Thyroid gland (tissue), 4 donors: Measurements from ENCODE around the gene P4HA1. TPM values are rescaled to one million over a fixed set of nuclear protein-coding genes. Genes with fewer than 3 reads are reported as not detected.

Experiments used
- DNase-seq, 2 donors: peaks; one replicate each; pipeline ENCODE4 v3.0.0-alpha.2; 2019
- H3K27ac ChIP-seq, 3 donors: fragments of 200-600 bp; sonication (generic); 1 replicate in 2 of 3; 2 replicates in 1 of 3; pipeline ENCODE4 v1.5.1; 2016 to 2019; ENCODE audit warnings: mild to moderate bottlenecking in 1 of 3, moderate library complexity in 1 of 3
- H3K27me3 ChIP-seq: fragments of 200-600 bp; sonication (generic); one replicate; pipeline ENCODE4 v1.5.1; 2019
- H3K36me3 ChIP-seq, 2 donors: fragments of 200-600 bp; sonication (generic); one replicate each; pipeline ENCODE4 v1.5.1; 2016 to 2019
- H3K4me1 ChIP-seq, 2 donors: fragments of 200-600 bp; sonication (generic); one replicate each; pipeline ENCODE4 v1.5.1; 2017 to 2019
- H3K4me3 ChIP-seq, 3 donors: fragments of 200-600 bp; sonication (generic); replicated peaks in 1 of 3; 1 replicate in 2 of 3; 2 replicates in 1 of 3; pipeline ENCODE4 v1.5.1; 2016; ENCODE audit warnings: mild to moderate bottlenecking in 1 of 3
- H3K9me3 ChIP-seq: fragments of 200-600 bp; sonication (generic); one replicate; pipeline ENCODE4 v1.5.1; 2017
- POLR2A ChIP-seq, 2 donors: fragments of 450-650 bp; IDR thresholded peaks; one replicate each; pipeline ENCODE4 v1.6.1; 2017; ENCODE audit warnings: antibody characterized with exemption in 2 of 2, mild to moderate bottlenecking in 2 of 2, moderate library complexity in 1 of 2
- WGBS, 2 donors: methylation state at CpG; one replicate each; pipeline ENCODE4 v1.1.5; 2017; 5-methylcytosine and 5-hydroxymethylcytosine counted together
- intact Hi-C: fragments of 100-400 bp; cut with DNase I; formaldehyde crosslinking; loops from one replicate; pipeline ENCODE4 v1.15.1; 2023
- total RNA-seq, 4 donors: library from RNA; depleted of rRNA; stranded (reverse); fragments of >200 nt; gene quantifications; one replicate each; pipeline ENCODE4 v1.2.3, GENCODE V29; 2016
- TF ChIP-seq, protein P1 (sequence below), 6 experiments: fragments of 200-600 bp in 3 of 6; fragments of 450-650 bp in 3 of 6; sonication (generic) in 3 of 6; IDR thresholded peaks; one replicate each; pipeline ENCODE4 v1.5.1; 2016 to 2019; ENCODE audit warnings: antibody characterized with exemption in 6 of 6, mild to moderate bottlenecking in 2 of 6, inconsistent platforms in 1 of 6, moderate library complexity in 1 of 6

P4HA1 gene
- total RNA-seq, 4 donors from 2014 or later: 21.8 to 29.1 (median 24.6) TPM

- Histone ChIP-seq H3K27ac (no peak overlapping the region), H3K9me3 (no peaks in the 10 kb centered on the region), H3K36me3 (no peaks in the 10 kb centered on the region), H3K4me1 (no peaks in the 10 kb centered on the region), H3K27me3 (no peaks in the 10 kb centered on the region), H3K4me3 (no peak overlapping the region)
- TF ChIP-seq, protein P1, sequence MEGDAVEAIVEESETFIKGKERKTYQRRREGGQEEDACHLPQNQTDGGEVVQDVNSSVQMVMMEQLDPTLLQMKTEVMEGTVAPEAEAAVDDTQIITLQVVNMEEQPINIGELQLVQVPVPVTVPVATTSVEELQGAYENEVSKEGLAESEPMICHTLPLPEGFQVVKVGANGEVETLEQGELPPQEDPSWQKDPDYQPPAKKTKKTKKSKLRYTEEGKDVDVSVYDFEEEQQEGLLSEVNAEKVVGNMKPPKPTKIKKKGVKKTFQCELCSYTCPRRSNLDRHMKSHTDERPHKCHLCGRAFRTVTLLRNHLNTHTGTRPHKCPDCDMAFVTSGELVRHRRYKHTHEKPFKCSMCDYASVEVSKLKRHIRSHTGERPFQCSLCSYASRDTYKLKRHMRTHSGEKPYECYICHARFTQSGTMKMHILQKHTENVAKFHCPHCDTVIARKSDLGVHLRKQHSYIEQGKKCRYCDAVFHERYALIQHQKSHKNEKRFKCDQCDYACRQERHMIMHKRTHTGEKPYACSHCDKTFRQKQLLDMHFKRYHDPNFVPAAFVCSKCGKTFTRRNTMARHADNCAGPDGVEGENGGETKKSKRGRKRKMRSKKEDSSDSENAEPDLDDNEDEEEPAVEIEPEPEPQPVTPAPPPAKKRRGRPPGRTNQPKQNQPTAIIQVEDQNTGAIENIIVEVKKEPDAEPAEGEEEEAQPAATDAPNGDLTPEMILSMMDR (IDR thresholded peaks at IDR 0.05): no peak
- TF ChIP-seq POLR2A (IDR thresholded peaks at IDR 0.05): no peak
- no peak for DNase-seq
- 80 to 94% methylated on average over 1 of the region's 1 CpG for WGBS, 2 donors
- intact Hi-C loops: loop anchor here (10.0 kb wide), 1 partner anchor 695 kb away; no protein-coding TSS in a partner anchor
Observed at GRCh38 chr10:73060173-73060572, 36.5 kb downstream of the P4HA1 start.

- Histone ChIP-seq H3K27ac (no peak overlapping the region), H3K4me3 (no peak overlapping the region), H3K27me3 (no peaks in the 10 kb centered on the region), H3K4me1 (no peaks in the 10 kb centered on the region), H3K9me3 (no peaks in the 10 kb centered on the region), H3K36me3 (no peaks in the 10 kb centered on the region)
- DNase-seq: no peak
- TF ChIP-seq, protein P1 (IDR thresholded peaks at IDR 0.05): no peak
- TF ChIP-seq POLR2A (IDR thresholded peaks at IDR 0.05): no peak
- intact Hi-C loops: no loop called here
- 96 to 97% methylated on average over 6 of the region's 6 CpGs for WGBS, 2 donors
Observed at GRCh38 chr10:73058057-73058591, 38.5 kb downstream of the P4HA1 start.

- DNase-seq: no peak
- Histone ChIP-seq H3K9me3 (no peaks in the 10 kb centered on the region), H3K4me1 (no peaks in the 10 kb centered on the region), H3K27me3 (no peaks in the 10 kb centered on the region), H3K36me3 (peaks cover 0 to 9% of the 10 kb centered on the region in 2 donors), H3K27ac (no peak overlapping the region), H3K4me3 (no peak overlapping the region)
- 94 to 97% methylated on average over 2 of the region's 2 CpGs for WGBS, 2 donors
- intact Hi-C loops: no loop called here
- TF ChIP-seq, protein P1 (IDR thresholded peaks at IDR 0.05): no peak
- TF ChIP-seq POLR2A (IDR thresholded peaks at IDR 0.05): no peak
Observed at GRCh38 chr10:73054286-73054685, 42.4 kb downstream of the P4HA1 start.

DNA sequence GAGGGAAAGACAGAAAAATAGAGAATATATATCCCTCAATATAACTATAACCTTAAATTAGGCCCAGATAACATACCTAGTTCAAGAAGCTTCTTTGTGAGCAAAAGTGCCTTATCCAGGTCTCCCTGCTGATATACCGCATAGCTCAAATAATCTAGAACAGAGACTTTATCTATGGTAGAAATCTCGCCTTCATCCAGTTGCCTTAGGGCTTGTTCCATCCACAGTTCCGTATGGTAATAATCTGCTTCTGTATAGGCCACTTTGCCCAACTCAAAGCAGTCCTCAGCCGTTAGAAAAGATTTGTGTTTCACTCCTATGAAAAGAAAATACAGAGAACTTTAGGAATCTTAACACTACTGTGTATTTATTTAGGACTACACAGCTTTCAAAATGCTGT lies 43.4 kb downstream of the P4HA1 start:
- TF ChIP-seq, protein P1 (IDR thresholded peaks at IDR 0.05): no peak
- no peak for TF ChIP-seq POLR2A (IDR thresholded peaks at IDR 0.05)
- no peaks in the 10 kb centered on the region for H3K27me3 ChIP-seq
- H3K9me3 ChIP-seq: no peaks in the 10 kb centered on the region
- H3K4me3 ChIP-seq: no peak overlapping the region
- H3K27ac ChIP-seq: no peak overlapping the region
- no peaks in the 10 kb centered on the region for H3K4me1 ChIP-seq
- DNase-seq: no peak
- intact Hi-C loops: no loop called here
- 93 to 95% methylated on average over 4 of the region's 4 CpGs for WGBS, 2 donors
- H3K36me3 ChIP-seq: peaks cover 0 to 9% of the 10 kb centered on the region in 2 donors

DNA sequence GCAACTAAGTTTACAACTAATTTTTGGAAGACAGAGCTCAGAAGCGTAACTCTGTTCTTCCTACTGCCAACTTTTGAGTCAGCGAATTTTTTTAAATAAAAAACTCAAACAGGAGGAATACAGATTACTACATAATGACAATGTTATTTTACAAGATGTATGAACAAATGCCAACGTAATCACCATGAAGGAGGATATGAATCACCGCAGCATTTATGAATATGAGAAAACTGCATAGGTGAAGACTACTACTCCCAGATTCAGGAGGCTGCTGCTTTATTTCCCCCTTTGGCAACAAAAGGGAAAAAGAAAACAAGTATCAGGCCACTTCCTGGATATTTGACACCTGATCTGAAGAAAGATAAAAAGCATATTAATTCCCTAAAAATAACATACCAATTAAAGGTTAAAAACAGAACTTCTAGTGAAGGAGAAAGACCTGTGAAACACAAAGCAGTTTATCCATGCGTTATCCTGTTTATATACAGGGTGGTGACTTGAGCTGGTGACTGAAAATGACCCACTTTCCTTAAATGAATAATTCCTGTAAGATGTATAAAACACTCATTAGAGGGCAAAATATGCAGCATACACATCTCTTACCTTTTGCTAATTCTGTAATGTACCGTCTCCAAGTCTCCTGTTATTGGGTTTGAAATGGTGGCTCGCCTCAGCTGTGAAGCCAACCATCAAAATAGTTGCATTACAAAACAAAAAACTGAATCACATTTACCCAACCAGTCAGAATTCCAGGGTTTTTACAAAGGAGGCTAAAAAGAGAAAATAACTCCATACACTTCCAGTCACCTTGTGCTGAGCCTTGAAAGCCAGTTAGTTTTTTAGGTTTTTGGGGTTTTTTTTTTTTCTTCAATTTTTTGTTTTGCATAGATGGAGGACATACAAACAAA lies 52.0 kb downstream of the P4HA1 start:
- peak overlapping the region in 1 of 3 donors; percentile 23 for H3K27ac ChIP-seq
- peaks cover 0 to 3% of the 10 kb centered on the region in 2 donors for H3K36me3 ChIP-seq
- intact Hi-C loops: no loop called here
- peaks cover 0 to 5% of the 10 kb centered on the region in 2 donors for H3K4me1 ChIP-seq
- no peak overlapping the region for H3K4me3 ChIP-seq
- no peak for DNase-seq
- H3K27me3 ChIP-seq: no peaks in the 10 kb centered on the region
- TF ChIP-seq, protein P1 (IDR thresholded peaks at IDR 0.05): no peak
- TF ChIP-seq POLR2A (IDR thresholded peaks at IDR 0.05): no peak
- no peaks in the 10 kb centered on the region for H3K9me3 ChIP-seq
- 79 to 87% methylated on average over 7 of the region's 7 CpGs for WGBS, 2 donors
